GM21528 (cell line): Measurements from ENCODE around the gene OPN1SW.

Experiments used
- ATAC-seq: cut with Tn5 transposase; IDR thresholded peaks from one replicate; pipeline ENCODE4 v1.9.1; 2021; ENCODE audit warnings: mild to moderate bottlenecking, moderate library complexity; ENCODE audit not compliant: unreplicated experiment, low FRiP score

The OPN1SW gene

GRCh38 chr7:128763541-128763940 is 12.1 kb downstream of the OPN1SW start:
- ATAC-seq: no peak

GRCh38 chr7:128759242-128759641 is 16.4 kb downstream of the OPN1SW start:
- ATAC-seq: no peak

- ATAC-seq: no peak
Measured at GRCh38 chr7:128758553-128758952, 17.0 kb downstream of the OPN1SW start.

- no peak for ATAC-seq
Measured at GRCh38 chr7:128757203-128757602, 18.4 kb downstream of the OPN1SW start.

- ATAC-seq: no peak
Measured at GRCh38 chr7:128755819-128756476, 19.6 kb downstream of the OPN1SW start.

GRCh38 chr7:128755075-128755818 is 20.3 kb downstream of the OPN1SW start:
- ATAC-seq: no peak

GRCh38 chr7:128752251-128752650 is 23.3 kb downstream of the OPN1SW start:
- no peak for ATAC-seq

GRCh38 chr7:128747327-128748079 is 28.1 kb downstream of the OPN1SW start:
- no peak for ATAC-seq

- ATAC-seq: no peak
Measured at GRCh38 chr7:128745706-128746105, 29.9 kb downstream of the OPN1SW start.

- ATAC-seq: no peak
Measured at GRCh38 chr7:128744366-128744905, 31.2 kb downstream of the OPN1SW start.

- ATAC-seq: no peak
Measured at GRCh38 chr7:128743112-128743772, 32.4 kb downstream of the OPN1SW start.

- ATAC-seq: no peak
Measured at GRCh38 chr7:128742206-128742605, 33.4 kb downstream of the OPN1SW start.

- ATAC-seq: no peak
Measured at GRCh38 chr7:128741491-128741890, 34.1 kb downstream of the OPN1SW start.

GRCh38 chr7:128740996-128741395 is 34.6 kb downstream of the OPN1SW start:
- no peak for ATAC-seq

GRCh38 chr7:128739990-128740682 is 35.5 kb downstream of the OPN1SW start:
- no peak for ATAC-seq

GRCh38 chr7:128739048-128739962 is 36.3 kb downstream of the OPN1SW start, which contains the start of gene CALU:
Gene CALU, plus strand, starts transcription at chr7:128739359. Its CDS starts 9,225 bp downstream, at chr7:128748584.
- peak; percentile 99 for ATAC-seq

- peak; percentile 5 for ATAC-seq
Measured at GRCh38 chr7:128738570-128739047, 37.0 kb downstream of the OPN1SW start.

GRCh38 chr7:128737867-128738385 is 37.7 kb downstream of the OPN1SW start:
- no peak for ATAC-seq
